Gastroesophageal sphincter (tissue), 4 donors: ENCODE results near the gene SLC1A2. TPM values are rescaled to one million over a fixed set of nuclear protein-coding genes. Genes with fewer than 3 reads are reported as not detected.
A peak's percentile ranks its signal among the peaks of the same experiment; 100 is the strongest.

Source experiments
- ATAC-seq: fragments of 150-250 bp; one replicate; pipeline ENCODE4 v1.9.1; 2016; ENCODE audit warnings: mild to moderate bottlenecking, moderate library complexity
- H3K27ac ChIP-seq, 4 donors: fragments of 200-600 bp; sonication (generic) in 3 of 4; 1 replicate in 3 of 4; 2 replicates in 1 of 4; pipeline ENCODE4 v1.5.1; 2016 to 2019
- H3K27me3 ChIP-seq: fragments of 200-600 bp; sonication (generic); one replicate; pipeline ENCODE4 v1.5.1; 2019
- H3K36me3 ChIP-seq, 2 donors: fragments of 200-600 bp; sonication (generic); one replicate each; pipeline ENCODE4 v1.5.1; 2019; ENCODE audit warnings: control low read depth in 1 of 2
- H3K4me1 ChIP-seq, 3 donors: fragments of 200-600 bp; sonication (generic); 1 replicate in 2 of 3; 2 replicates in 1 of 3; pipeline ENCODE4 v1.5.1; 2016 to 2019; ENCODE audit warnings: control low read depth in 2 of 3
- H3K4me3 ChIP-seq, 2 donors: fragments of 200-600 bp; sonication (generic); one replicate each; pipeline ENCODE4 v1.5.1; 2019; ENCODE audit warnings: mild to moderate bottlenecking in 1 of 2, moderate library complexity in 1 of 2
- H3K9me3 ChIP-seq, 3 donors: fragments of 200-600 bp; sonication (generic); one replicate each; pipeline ENCODE4 v1.5.1; 2017 to 2019; ENCODE audit warnings: control low read depth in 2 of 3
- CTCF ChIP-seq, 4 experiments: fragments of 200-600 bp in 2 of 4; fragments of 450-650 bp in 2 of 4; sonication (generic) in 1 of 4; IDR thresholded peaks; one replicate each; pipeline ENCODE4 v1.5.1; 2017 to 2019; ENCODE audit warnings: antibody characterized with exemption in 4 of 4, mild to moderate bottlenecking in 2 of 4, moderate library complexity in 2 of 4
- EP300 ChIP-seq: sonication (generic); formaldehyde crosslinking; IDR thresholded peaks from one replicate; pipeline ENCODE4 v1.6.1; 2017; ENCODE audit warnings: antibody characterized with exemption, mild to moderate bottlenecking
- POLR2A ChIP-seq, 2 donors: fragments of 450-650 bp; IDR thresholded peaks; one replicate each; pipeline ENCODE4 v1.6.1; 2017; ENCODE audit warnings: antibody characterized with exemption in 2 of 2, mild to moderate bottlenecking in 2 of 2, moderate library complexity in 1 of 2
- POLR2AphosphoS5 ChIP-seq: sonication (generic); formaldehyde crosslinking; IDR thresholded peaks from one replicate; pipeline ENCODE4 v1.6.1; 2017; ENCODE audit warnings: antibody characterized with exemption
- WGBS, 2 donors: methylation state at CpG; one replicate each; pipeline ENCODE4 v1.1.5; 2018; ENCODE audit warnings: low coverage in 1 of 2; 5-methylcytosine and 5-hydroxymethylcytosine counted together
- total RNA-seq, 4 donors: library from RNA; depleted of rRNA; stranded (reverse); fragments of >200 nt; gene quantifications; one replicate each; pipeline ENCODE4 v1.1.0, GENCODE V29; 2016

Gene SLC1A2
- total RNA-seq, 4 donors from 2014 or later = 0.12 to 1.5 (median 0.40) TPM; not detected in 1

DNA sequence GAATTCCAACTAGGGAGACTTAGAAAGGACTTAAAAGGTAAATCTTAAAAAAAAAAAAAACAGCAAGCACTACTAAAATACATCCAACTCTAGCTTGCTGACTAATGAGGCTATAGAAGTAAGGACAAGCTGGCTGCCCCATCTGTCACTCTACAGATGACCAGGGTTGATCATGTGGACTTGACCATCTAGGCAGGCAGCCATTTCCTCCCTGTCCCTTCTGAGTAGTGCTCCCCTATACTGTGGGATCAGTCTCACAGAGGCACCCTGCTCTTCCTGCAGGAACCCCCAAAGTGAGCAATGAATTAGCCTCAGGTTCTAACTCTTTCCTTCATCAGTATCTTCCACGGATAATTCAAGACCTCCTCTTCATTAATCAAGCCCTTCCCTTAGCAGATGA is 12.3 kb downstream of the SLC1A2 start:
- WGBS, 2 donors = 90% methylated on average over 1 of the region's 1 CpG; no CpG with 5 or more reads in 1 of the 2 donors
- TF ChIP-seq POLR2A (IDR thresholded peaks at IDR 0.05) = no peak
- no peak for TF ChIP-seq EP300
- TF ChIP-seq POLR2AphosphoS5 = no peak
- no peak for TF ChIP-seq CTCF (IDR thresholded peaks at IDR 0.05)
- H3K27ac ChIP-seq = no peak overlapping the region
- H3K27me3 ChIP-seq = no peaks in the 10 kb centered on the region
- H3K4me1 ChIP-seq = no peaks in the 10 kb centered on the region
- no peaks in the 10 kb centered on the region for H3K9me3 ChIP-seq
- no peak for ATAC-seq
- no peak overlapping the region for H3K4me3 ChIP-seq
- no peaks in the 10 kb centered on the region for H3K36me3 ChIP-seq

GRCh38 chr11:35404388-35404775 is 15.0 kb downstream of the SLC1A2 start:
- Histone ChIP-seq H3K27ac (no peak overlapping the region), H3K36me3 (no peaks in the 10 kb centered on the region), H3K27me3 (no peaks in the 10 kb centered on the region), H3K4me3 (no peak overlapping the region), H3K9me3 (no peaks in the 10 kb centered on the region), H3K4me1 (no peaks in the 10 kb centered on the region)
- 36 to 65% methylated on average over 2 to 4 of the region's 7 CpGs for WGBS, 2 donors
- peak; percentile 24 to 58 (median 36) for TF ChIP-seq CTCF (IDR thresholded peaks at IDR 0.05)
- no peak for TF ChIP-seq POLR2A (IDR thresholded peaks at IDR 0.05)
- no peak for ATAC-seq

GRCh38 chr11:35403765-35404387 is 15.5 kb downstream of the SLC1A2 start:
- WGBS, 2 donors = 85% methylated on average over 7 of the region's 7 CpGs; no CpG with 5 or more reads in 1 of the 2 donors
- ATAC-seq = no peak
- TF ChIP-seq POLR2A (IDR thresholded peaks at IDR 0.05) (no peak), POLR2AphosphoS5 (no peak), EP300 (no peak), CTCF (IDR thresholded peaks at IDR 0.05) (no peak)
- Histone ChIP-seq H3K27me3 (no peaks in the 10 kb centered on the region), H3K27ac (no peak overlapping the region), H3K9me3 (no peaks in the 10 kb centered on the region), H3K4me3 (no peak overlapping the region), H3K4me1 (no peaks in the 10 kb centered on the region), H3K36me3 (no peaks in the 10 kb centered on the region)

- no peaks in the 10 kb centered on the region for H3K4me1 ChIP-seq
- ATAC-seq = no peak
- TF ChIP-seq CTCF (IDR thresholded peaks at IDR 0.05) (no peak), POLR2A (IDR thresholded peaks at IDR 0.05) (no peak), POLR2AphosphoS5 (no peak)
- no peak overlapping the region for H3K4me3 ChIP-seq
- no peaks in the 10 kb centered on the region for H3K9me3 ChIP-seq
- no peaks in the 10 kb centered on the region for H3K27me3 ChIP-seq
- H3K36me3 ChIP-seq = no peaks in the 10 kb centered on the region
- WGBS, 2 donors = 82 to 84% methylated on average over 7 to 9 of the region's 9 CpGs
- no peak overlapping the region for H3K27ac ChIP-seq
Measured at GRCh38 chr11:35402751-35403660, 16.4 kb downstream of the SLC1A2 start.

GRCh38 chr11:35398881-35399280 is 20.5 kb downstream of the SLC1A2 start:
- H3K27ac ChIP-seq = no peak overlapping the region
- WGBS, 2 donors = 64 to 86% methylated on average over 1 of the region's 1 CpG
- H3K9me3 ChIP-seq = no peaks in the 10 kb centered on the region
- no peaks in the 10 kb centered on the region for H3K36me3 ChIP-seq
- TF ChIP-seq POLR2A (IDR thresholded peaks at IDR 0.05) (no peak), EP300 (no peak), POLR2AphosphoS5 (no peak)
- H3K4me1 ChIP-seq = no peaks in the 10 kb centered on the region
- H3K27me3 ChIP-seq = no peaks in the 10 kb centered on the region
- no peak overlapping the region for H3K4me3 ChIP-seq
- no peak for ATAC-seq
